ENCODE measurements around the gene RAMP1.

DNA sequence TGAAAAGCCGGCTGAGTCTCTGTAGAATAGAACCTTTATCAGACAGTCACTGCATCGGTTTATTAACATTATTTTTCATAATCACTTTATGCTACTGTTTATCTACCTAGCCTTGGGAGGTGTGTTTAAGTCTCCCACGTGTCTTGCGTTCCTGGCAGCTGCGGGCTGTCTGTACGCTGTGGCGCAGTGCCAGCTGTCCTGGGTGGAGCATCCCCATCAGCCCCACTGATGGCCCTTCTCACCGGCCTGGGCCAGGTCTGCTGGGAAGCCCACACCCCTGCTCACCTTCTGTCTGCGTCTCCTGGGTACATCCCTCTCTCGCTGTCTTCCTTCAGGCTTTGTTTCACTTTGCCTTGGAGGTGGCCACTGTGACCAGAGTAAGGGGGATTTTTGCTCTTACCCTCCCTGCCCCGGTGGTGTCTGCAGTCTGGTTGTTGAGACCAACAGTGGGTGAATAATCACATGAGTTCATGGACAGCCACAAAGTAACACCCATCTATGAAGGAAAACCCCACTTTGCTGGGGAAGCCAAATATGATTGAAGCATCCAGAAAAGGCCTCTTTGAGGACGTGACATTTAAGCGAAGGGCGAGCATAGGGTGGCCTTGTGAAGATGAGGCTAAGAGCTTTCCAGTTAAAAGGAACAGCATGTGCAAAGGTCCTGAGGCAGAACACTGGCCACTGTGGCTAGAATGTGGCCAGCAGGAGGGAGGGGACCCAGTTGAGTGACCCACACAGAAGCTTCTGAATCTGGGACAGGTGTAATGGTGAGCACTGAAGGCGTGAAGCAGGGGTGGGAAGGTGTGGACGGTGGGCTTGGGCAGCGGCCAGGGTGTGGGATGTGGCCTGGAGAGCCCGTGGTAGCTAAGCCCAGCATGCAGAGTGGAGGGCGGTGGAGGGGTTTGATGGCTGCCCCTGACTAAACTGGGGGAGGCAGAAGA is 41.7 kb downstream of the RAMP1 start:
- TF ChIP-seq, protein P1, sequence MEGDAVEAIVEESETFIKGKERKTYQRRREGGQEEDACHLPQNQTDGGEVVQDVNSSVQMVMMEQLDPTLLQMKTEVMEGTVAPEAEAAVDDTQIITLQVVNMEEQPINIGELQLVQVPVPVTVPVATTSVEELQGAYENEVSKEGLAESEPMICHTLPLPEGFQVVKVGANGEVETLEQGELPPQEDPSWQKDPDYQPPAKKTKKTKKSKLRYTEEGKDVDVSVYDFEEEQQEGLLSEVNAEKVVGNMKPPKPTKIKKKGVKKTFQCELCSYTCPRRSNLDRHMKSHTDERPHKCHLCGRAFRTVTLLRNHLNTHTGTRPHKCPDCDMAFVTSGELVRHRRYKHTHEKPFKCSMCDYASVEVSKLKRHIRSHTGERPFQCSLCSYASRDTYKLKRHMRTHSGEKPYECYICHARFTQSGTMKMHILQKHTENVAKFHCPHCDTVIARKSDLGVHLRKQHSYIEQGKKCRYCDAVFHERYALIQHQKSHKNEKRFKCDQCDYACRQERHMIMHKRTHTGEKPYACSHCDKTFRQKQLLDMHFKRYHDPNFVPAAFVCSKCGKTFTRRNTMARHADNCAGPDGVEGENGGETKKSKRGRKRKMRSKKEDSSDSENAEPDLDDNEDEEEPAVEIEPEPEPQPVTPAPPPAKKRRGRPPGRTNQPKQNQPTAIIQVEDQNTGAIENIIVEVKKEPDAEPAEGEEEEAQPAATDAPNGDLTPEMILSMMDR (IDR thresholded peaks at IDR 0.05): no peak
- no peak for TF ChIP-seq POLR2A (IDR thresholded peaks at IDR 0.05)

All from right lobe of liver (tissue), 4 donors.